ENCODE data around the gene RANGAP1.

GRCh38 chr22:41206719-41207118 is 79.3 kb downstream of the RANGAP1 start:
- TF ChIP-seq CTCF (IDR thresholded peaks at IDR 0.05) (no peak), POLR2A (IDR thresholded peaks at IDR 0.05) (no peak)
